ENCODE measurements around the gene SHANK1. TPM values are rescaled to one million over a fixed set of nuclear protein-coding genes. Genes with fewer than 3 reads are reported as not detected.
A peak's percentile ranks its signal among the peaks of the same experiment; 100 is the strongest.

The SHANK1 gene
- total RNA-seq, 2 donors from 2014 or later: not detected

GRCh38 chr19:50711196-50711595, 8.4 kb downstream of the SHANK1 start:
- Mint-ChIP-seq H3K36me3 (ENCODE audit: low read depth) (no peaks in the 10 kb centered on the region), H3K27ac (no peak overlapping the region), H3K4me1 (no peaks in the 10 kb centered on the region), H3K27me3 (peaks cover 45% of the 10 kb centered on the region), H3K9me3 (no peaks in the 10 kb centered on the region), H3K4me3 (no peak overlapping the region)
- no peak for ATAC-seq (replicated peaks)

GRCh38 chr19:50710612-50711011, 9.0 kb downstream of the SHANK1 start:
- no peak overlapping the region for H3K4me3 Mint-ChIP-seq
- peaks cover 39% of the 10 kb centered on the region for H3K27me3 Mint-ChIP-seq
- ATAC-seq (replicated peaks): no peak
- no peak overlapping the region for H3K27ac Mint-ChIP-seq
- no peaks in the 10 kb centered on the region for H3K36me3 Mint-ChIP-seq (ENCODE audit: low read depth)
- H3K9me3 Mint-ChIP-seq: no peaks in the 10 kb centered on the region
- no peaks in the 10 kb centered on the region for H3K4me1 Mint-ChIP-seq

- Mint-ChIP-seq H3K4me3 (no peak overlapping the region), H3K9me3 (no peaks in the 10 kb centered on the region), H3K27me3 (peaks cover 38% of the 10 kb centered on the region), H3K27ac (no peak overlapping the region), H3K36me3 (ENCODE audit: low read depth) (no peaks in the 10 kb centered on the region), H3K4me1 (no peaks in the 10 kb centered on the region)
- no peak for ATAC-seq (replicated peaks)
Measured at GRCh38 chr19:50710094-50710493, 9.5 kb downstream of the SHANK1 start.

- Mint-ChIP-seq H3K9me3 (no peaks in the 10 kb centered on the region), H3K36me3 (ENCODE audit: low read depth) (no peaks in the 10 kb centered on the region), H3K4me1 (no peaks in the 10 kb centered on the region), H3K27ac (no peak overlapping the region), H3K27me3 (peaks cover 34% of the 10 kb centered on the region), H3K4me3 (no peak overlapping the region)
- peak; percentile 31 for ATAC-seq (replicated peaks)
Measured at GRCh38 chr19:50708179-50708879, 11.3 kb downstream of the SHANK1 start.

- Mint-ChIP-seq H3K4me3 (no peak overlapping the region), H3K27me3 (peaks cover 23% of the 10 kb centered on the region), H3K27ac (no peak overlapping the region), H3K4me1 (no peaks in the 10 kb centered on the region), H3K36me3 (ENCODE audit: low read depth) (no peaks in the 10 kb centered on the region), H3K9me3 (no peaks in the 10 kb centered on the region)
- no peak for ATAC-seq (replicated peaks)
Measured at GRCh38 chr19:50706387-50706786, 13.2 kb downstream of the SHANK1 start.

GRCh38 chr19:50705422-50706019, 14.1 kb downstream of the SHANK1 start:
- Mint-ChIP-seq H3K9me3 (no peaks in the 10 kb centered on the region), H3K36me3 (ENCODE audit: low read depth) (no peaks in the 10 kb centered on the region), H3K4me1 (no peaks in the 10 kb centered on the region), H3K4me3 (no peak overlapping the region), H3K27ac (no peak overlapping the region), H3K27me3 (peaks cover 20% of the 10 kb centered on the region)
- peak; percentile 45 for ATAC-seq (replicated peaks)

GRCh38 chr19:50703915-50704796, 15.4 kb downstream of the SHANK1 start:
- Mint-ChIP-seq H3K27ac (no peak overlapping the region), H3K36me3 (ENCODE audit: low read depth) (no peaks in the 10 kb centered on the region), H3K27me3 (peaks cover 33% of the 10 kb centered on the region), H3K4me1 (no peaks in the 10 kb centered on the region), H3K4me3 (no peak overlapping the region), H3K9me3 (no peaks in the 10 kb centered on the region)
- ATAC-seq (replicated peaks): no peak

GRCh38 chr19:50702871-50703829, 16.5 kb downstream of the SHANK1 start:
- Mint-ChIP-seq H3K4me3 (no peak overlapping the region), H3K9me3 (no peaks in the 10 kb centered on the region)
- ATAC-seq (replicated peaks): no peak

GRCh38 chr19:50702158-50702870, 17.3 kb downstream of the SHANK1 start:
- no peaks in the 10 kb centered on the region for H3K4me1 Mint-ChIP-seq
- no peak overlapping the region for H3K27ac Mint-ChIP-seq
- H3K4me3 Mint-ChIP-seq: no peak overlapping the region

More at GRCh38 chr19:50702871-50703829, 16.5 kb downstream of the SHANK1 start:
- peaks cover 38% of the 10 kb centered on the region for H3K27me3 Mint-ChIP-seq
- H3K27ac Mint-ChIP-seq: no peak overlapping the region
- H3K4me1 Mint-ChIP-seq: no peaks in the 10 kb centered on the region
- no peaks in the 10 kb centered on the region for H3K36me3 Mint-ChIP-seq (ENCODE audit: low read depth)

GRCh38 chr19:50701367-50701985, 18.1 kb downstream of the SHANK1 start:
- H3K27ac Mint-ChIP-seq: no peak overlapping the region
- no peaks in the 10 kb centered on the region for H3K4me1 Mint-ChIP-seq
- H3K27me3 Mint-ChIP-seq: peaks cover 46% of the 10 kb centered on the region
- H3K4me3 Mint-ChIP-seq: no peak overlapping the region
- H3K36me3 Mint-ChIP-seq (ENCODE audit: low read depth): no peaks in the 10 kb centered on the region
- no peak for ATAC-seq (replicated peaks)
- no peaks in the 10 kb centered on the region for H3K9me3 Mint-ChIP-seq

More at GRCh38 chr19:50702158-50702870, 17.3 kb downstream of the SHANK1 start:
- no peak for ATAC-seq (replicated peaks)
- Mint-ChIP-seq H3K9me3 (no peaks in the 10 kb centered on the region), H3K27me3 (peaks cover 44% of the 10 kb centered on the region), H3K36me3 (ENCODE audit: low read depth) (no peaks in the 10 kb centered on the region)

- H3K4me3 Mint-ChIP-seq: no peak overlapping the region
- H3K9me3 Mint-ChIP-seq: no peaks in the 10 kb centered on the region
- no peaks in the 10 kb centered on the region for H3K4me1 Mint-ChIP-seq
- H3K27ac Mint-ChIP-seq: no peak overlapping the region
- ATAC-seq (replicated peaks): no peak
- H3K27me3 Mint-ChIP-seq: peaks cover 55% of the 10 kb centered on the region
- no peaks in the 10 kb centered on the region for H3K36me3 Mint-ChIP-seq (ENCODE audit: low read depth)
Measured at GRCh38 chr19:50697414-50698124, 22.0 kb downstream of the SHANK1 start.

- Mint-ChIP-seq H3K4me1 (no peaks in the 10 kb centered on the region), H3K27ac (no peak overlapping the region)
- ATAC-seq (replicated peaks): no peak
Measured at GRCh38 chr19:50696094-50696483, 23.5 kb downstream of the SHANK1 start.

More at GRCh38 chr19:50696094-50696483, 23.5 kb downstream of the SHANK1 start:
- no peaks in the 10 kb centered on the region for H3K9me3 Mint-ChIP-seq
- peaks cover 65% of the 10 kb centered on the region for H3K27me3 Mint-ChIP-seq
- H3K4me3 Mint-ChIP-seq: no peak overlapping the region
- no peaks in the 10 kb centered on the region for H3K36me3 Mint-ChIP-seq (ENCODE audit: low read depth)
